ENCODE results near the gene RAB3IP.
A peak's percentile ranks its signal among the peaks of the same experiment; 100 is the strongest.

RAB3IP gene, protein sequence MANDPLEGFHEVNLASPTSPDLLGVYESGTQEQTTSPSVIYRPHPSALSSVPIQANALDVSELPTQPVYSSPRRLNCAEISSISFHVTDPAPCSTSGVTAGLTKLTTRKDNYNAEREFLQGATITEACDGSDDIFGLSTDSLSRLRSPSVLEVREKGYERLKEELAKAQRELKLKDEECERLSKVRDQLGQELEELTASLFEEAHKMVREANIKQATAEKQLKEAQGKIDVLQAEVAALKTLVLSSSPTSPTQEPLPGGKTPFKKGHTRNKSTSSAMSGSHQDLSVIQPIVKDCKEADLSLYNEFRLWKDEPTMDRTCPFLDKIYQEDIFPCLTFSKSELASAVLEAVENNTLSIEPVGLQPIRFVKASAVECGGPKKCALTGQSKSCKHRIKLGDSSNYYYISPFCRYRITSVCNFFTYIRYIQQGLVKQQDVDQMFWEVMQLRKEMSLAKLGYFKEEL

GRCh38 chr12:69738351-69739286, at the start of gene RAB3IP:
Gene RAB3IP, plus strand, starts transcription at chr12:69738860. Its CDS starts 16,549 bp downstream, at chr12:69755409.
- DNase-seq = peak; percentile 93 to 95

- DNase-seq = no peak
Observed at GRCh38 chr12:69689638-69690037, 49.0 kb upstream of the RAB3IP start.

GRCh38 chr12:69694123-69694522, 44.5 kb upstream of the RAB3IP start:
- DNase-seq = no peak

- no peak for DNase-seq
Observed at GRCh38 chr12:69698054-69698453, 40.6 kb upstream of the RAB3IP start.

GRCh38 chr12:69698769-69699540, 39.7 kb upstream of the RAB3IP start, which contains the start of gene BEST3:
Gene BEST3, minus strand, starts transcription at chr12:69699303. Its CDS starts 1,505 bp downstream, at chr12:69697798.
- no peak for DNase-seq

- DNase-seq = no peak
Observed at GRCh38 chr12:69701826-69702225, 36.8 kb upstream of the RAB3IP start.

DNA sequence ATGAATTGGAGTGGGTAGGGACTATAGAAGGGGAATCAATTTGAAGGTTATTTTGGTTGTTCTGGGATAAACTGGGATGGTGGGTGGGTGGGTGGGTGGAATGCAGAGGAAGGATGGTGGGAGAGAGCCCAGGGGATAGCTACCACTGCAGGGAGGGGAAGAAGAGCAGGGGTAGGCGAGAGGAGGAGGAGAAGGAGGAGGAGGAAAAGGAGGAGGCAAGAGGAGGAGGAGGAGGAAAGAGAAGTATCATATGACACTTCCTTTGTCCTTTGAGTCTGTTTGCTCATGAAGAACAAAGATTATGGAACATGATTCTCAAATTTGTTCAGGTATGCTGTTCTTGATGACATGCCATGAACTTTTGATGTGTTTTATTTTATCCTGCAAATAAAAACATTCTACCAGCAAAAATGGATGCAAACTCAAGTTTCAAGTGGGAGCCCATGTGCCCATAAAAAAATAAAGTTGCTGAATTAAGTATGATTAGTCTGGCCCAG, 35.5 kb upstream of the RAB3IP start:
- no peak for DNase-seq

- no peak for DNase-seq
Observed at GRCh38 chr12:69704357-69704756, 34.3 kb upstream of the RAB3IP start.

GRCh38 chr12:69708649-69709048, 30.0 kb upstream of the RAB3IP start:
- no peak for DNase-seq

- DNase-seq = no peak
Observed at GRCh38 chr12:69712826-69713225, 25.8 kb upstream of the RAB3IP start.

- no peak for DNase-seq
Observed at GRCh38 chr12:69714542-69714941, 24.1 kb upstream of the RAB3IP start.

DNA sequence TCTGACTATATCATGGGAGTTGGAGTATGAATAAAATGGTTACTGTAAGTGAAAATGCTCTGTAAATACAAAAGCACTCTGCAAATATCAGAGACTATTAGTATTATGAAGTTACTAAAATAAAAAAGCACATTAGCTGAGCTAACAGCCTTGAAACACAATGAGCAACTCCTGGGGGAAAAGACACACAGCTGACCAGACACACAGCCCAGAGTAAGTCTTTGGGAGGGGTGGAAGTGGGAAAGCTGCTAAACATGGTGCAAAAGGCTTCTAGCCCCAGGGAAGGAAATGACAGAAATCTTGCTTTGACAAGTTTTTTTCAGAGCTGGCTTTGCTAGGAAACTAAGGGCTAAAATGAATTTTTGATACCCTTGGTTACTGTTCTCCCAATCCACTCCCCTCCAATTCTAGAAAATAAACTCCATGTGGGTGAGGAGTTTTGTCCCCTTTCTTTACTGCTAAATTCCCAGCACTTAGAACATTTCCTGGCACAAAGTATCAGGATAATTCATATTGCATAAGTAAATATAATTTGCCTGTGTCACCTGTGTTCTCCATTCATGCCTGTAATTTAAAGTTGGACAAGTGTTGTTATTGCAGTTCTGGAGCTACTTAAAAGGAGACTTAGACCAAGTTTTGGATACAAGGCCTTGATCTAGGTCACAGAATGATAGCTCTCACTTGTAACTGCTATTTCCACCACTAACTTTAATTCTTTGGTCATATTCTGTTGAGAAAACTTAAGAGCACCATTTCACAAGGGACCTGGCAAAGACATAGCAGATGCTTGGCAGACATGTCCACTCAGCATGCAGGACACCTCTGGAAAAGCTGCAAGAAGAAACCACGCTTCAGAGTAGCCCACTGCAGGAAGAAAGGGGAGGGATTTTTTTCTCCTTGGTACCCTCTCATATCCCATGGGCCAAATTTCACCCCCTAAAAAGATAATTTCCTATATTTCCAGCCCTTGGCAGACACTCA, 19.0 kb upstream of the RAB3IP start:
- no peak for DNase-seq

DNA sequence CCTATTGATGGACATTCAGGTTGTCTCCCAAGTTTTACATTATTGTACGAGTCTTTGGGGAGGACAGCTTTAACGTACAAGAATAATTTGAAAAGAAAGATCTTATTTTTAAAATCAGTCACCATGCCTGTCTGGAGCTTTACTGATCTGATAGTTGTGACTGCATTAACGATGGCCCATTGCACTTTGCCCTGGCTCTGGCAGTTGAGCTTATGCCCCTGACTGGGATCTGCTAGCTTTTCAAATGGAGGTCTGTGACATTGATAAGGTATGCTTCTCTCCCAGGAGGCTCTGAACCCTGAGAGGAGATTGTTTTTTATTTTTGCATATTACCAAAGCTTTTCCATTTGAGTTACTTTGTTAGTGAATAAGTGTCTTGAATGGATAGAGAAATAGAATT, 17.9 kb upstream of the RAB3IP start:
- DNase-seq = no peak

GRCh38 chr12:69726922-69727321, 11.7 kb upstream of the RAB3IP start:
- DNase-seq = no peak

DNA sequence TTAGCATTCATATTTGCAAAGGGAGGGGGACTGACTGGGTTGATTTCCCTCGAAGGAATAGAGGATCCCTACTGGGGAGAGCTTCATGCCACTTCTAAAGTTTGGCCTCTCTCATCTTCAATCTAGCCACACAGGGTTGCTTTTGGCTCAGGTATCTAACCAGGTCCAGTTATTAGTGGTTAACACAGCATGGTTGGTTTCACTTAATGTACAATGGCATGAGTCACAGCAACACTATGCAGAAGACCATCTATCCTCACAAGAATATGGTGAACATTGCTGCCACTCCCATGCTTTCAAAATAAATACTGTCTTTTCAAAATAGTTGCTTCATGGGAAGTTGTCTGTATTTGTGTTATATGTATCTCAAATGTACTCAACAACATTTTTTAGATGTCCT, 6.6 kb upstream of the RAB3IP start:
- DNase-seq = no peak

DNA sequence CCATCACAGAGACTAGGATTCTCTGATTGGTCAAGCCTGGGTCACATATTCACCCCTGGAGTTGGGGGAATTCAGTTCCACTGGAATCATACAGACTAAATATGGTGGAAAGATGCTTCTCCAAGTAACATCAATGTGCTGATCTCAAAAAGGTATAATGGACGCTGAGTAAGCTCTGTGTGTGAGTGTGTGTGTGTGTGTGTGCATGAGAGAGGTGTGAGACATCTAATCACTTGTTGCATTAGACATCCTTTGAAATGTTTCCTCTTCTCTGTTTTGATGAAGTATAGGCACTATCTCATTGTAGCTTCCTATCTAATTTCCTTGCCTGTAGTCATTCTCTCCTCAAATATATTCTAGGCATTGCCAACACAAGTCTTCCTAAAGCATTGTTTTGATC, 5.0 kb upstream of the RAB3IP start:
- DNase-seq = no peak

GRCh38 chr12:69739287-69740191, 879 bp downstream of the RAB3IP start:
- DNase-seq = peak; percentile 70 to 74

DNA sequence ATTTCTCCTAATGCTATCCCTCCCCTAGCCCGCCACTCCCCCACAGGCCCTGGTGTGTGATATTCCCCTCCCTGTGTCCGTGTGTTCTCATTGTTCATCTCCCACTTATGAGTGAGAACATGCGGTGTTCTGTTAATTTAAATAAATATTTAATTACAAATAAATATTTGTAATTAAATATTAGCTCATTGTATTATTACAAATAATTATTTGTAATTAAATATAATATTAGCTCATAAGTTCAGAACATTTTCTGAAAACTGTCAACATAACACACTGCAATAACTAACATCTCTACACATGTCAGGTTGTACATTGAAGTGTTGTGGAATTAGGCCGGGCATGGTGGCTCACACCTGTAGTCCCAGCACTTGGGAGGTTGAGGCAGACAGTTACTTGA, 5.4 kb downstream of the RAB3IP start:
- no peak for DNase-seq

- DNase-seq = no peak
Observed at GRCh38 chr12:69751476-69751875, 12.8 kb downstream of the RAB3IP start.

GRCh38 chr12:69755302-69755701, 16.6 kb downstream of the RAB3IP start:
- DNase-seq = no peak

All from activated T-cell treated with anti-CD3 and anti-CD28 coated beads, Interleukin-2, amount 50 U/mL, for 48 hours (primary cell).